Measurements from ENCODE around the gene BRAT1.
"Not testable (repeated sequence)": the region's sequence is repeated elsewhere in the genome, so short reads cannot be mapped to it uniquely, and the experiment has no call there.

Gene BRAT1

DNA sequence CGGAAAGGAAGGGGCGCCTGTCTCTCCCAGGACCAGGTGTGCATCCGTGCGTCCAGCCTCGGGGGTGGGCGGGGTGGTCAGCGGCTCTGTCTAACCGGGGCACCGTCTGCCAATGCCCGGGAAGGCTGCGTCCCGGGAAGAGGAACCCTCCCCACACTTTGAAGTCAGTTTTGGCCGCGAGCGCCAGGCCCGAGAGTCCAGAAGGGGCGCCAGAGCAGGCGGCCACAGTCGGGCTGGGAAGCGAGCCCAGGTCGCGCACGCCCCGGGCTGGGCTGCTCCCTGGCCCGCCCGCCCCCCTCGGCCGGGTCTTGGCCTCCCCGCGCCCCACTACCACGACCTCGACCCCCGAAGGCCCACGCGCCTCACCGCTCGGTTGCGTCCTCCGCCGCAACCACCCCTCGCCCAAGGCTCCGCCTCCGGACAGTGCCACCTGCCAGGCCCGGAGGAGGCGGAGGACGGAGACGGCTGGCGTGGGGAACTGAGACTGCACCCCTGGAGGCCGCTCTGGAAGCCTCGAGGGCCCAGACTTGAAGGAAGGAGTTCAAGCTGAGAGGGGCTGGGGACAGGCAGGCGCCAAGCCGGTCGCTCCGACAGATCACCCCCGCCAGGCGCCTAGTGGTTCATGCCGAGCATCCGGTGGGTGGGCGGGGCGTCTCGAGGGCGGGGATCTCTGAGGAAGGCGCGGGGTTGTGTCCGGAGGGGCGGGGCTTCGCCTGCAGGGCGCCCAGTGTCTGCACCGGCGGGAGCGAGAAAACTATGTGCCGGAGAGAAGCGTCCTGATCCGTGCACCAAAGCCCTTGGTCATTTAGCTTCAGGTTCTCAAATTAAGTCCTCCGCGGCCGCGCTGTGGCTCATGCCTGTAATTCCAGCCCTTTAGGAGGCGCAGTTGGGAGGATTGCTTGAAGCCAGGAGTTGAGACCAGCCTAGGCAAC, at the start of gene BRAT1:
BRAT1 (minus strand) TSS at position 404 of the 932 bp plus-strand sequence. CDS start 1,093 bp downstream, outside the sequence.
- peak; percentile 92 for DNase-seq

DNA sequence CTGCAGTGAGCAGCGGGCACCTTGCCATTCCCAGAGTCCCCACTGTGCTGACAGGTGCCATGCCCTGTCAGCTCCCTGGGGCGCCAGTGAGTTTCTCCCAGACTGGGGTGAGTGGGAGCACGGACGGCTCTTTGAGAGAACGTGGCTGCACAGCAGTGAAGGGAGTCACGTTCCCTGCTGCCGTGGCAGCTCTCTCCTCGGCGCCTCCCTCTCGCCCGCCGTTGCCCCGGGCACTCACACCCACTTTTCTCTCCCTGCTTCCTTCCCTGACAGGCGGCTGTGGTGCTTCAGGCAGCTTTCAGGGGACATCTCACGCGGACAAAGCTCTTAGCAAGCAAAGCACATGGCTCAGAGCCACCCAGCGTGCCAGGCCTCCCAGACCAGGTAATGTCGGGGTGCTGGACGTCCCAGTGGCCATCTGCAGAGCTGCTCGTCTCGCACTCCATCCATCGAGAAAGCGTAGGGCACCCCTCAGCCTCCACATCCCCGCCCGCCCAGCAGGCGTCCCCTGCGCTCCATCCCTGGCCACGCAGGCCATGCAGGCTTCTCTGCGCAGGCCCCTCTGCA, 49.4 kb upstream of the BRAT1 start:
- DNase-seq: no peak

DNA sequence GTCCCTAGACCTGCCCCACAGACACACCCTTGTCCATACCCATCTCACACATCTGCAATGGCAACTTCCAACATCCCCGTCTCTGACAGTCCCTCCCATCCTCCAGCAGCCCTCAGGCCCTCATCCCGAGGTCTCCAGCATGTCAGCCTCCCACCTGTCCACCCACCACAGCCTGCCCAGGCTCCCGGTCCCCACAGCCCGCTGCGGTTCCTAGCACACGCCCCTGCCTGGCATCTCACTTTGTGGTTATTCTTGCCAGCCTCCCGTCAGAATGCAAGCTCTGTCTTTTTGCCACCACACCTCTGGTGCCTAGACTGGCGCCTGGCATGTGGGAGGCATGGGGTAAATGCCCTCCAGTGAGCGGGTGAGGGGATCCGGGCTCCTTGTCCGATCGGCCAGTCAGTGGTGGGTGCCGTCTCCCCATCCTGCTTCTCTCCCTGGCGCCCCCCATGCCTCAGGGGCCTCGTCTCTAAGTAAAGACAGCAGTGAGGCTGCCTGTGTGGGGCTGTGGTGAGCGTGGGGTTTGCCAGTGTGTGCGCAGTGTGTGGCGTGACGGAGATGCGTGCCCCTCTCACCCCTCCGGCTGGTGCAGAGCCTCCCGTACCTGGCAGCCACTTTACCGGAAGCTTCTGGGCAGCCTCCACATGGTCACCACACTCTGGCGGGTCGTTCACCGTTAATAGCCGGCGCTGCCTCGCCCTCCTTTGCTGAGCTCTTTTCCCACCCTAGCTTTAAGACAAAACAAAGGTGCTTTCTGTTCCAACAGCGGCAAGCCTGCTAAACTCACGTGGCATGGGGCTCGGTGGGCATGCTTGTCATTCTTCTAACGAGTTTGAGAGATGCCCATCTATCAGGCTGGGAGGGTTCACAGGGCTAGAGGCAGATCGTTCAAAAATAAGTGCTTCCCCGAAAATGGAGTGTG, 48.0 kb upstream of the BRAT1 start:
- no peak for DNase-seq

DNA sequence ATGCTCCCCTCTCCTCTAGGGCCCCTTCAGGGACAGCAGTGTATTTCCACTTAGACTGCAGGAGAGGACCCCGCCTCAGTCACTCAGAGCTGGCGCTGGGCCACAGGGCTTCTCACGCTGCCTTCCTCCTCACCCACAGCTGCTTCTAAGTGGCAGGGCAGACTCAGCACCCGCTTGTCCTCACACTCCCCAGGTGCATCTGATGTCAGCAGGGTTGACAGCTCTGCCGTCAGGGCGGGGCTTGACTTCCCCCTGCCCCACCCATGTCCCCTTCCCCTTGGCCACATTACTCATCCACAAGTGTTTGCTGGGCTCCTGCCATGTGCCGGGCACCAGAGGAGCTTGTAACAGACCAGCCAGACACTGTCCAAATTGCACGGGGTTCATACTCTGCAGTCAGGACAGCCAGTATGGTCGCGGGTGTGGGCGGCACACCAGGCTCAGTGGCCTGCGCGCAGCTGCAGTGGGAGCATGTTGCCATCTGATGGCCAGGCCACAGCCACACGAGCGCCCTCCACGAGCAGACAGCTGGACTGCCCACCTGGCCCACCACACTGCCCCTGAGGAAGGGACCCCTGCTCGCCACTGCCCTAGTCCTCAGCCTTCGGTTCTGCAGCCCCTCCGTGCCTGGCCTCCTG, 47.2 kb upstream of the BRAT1 start:
- DNase-seq: no peak

DNA sequence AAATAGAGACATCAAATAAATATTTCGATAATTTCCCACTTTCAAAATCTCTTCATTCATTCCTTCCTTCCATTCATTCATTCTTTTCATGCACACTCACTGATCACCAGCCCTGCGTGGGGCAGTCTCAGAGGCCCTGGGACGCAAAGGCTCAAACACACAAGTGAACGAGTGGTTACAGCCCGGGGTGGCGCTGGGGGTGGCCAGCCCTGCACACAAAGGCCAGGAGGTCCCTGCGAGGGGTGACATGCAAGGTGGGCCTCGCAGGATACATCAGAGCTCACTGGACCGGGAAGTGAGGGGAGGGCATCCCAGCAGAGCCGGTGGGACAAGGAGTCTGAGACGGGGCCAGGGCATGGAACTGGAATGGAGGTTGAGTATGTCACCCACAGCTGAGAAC, 46.6 kb upstream of the BRAT1 start:
- no peak for DNase-seq

DNA sequence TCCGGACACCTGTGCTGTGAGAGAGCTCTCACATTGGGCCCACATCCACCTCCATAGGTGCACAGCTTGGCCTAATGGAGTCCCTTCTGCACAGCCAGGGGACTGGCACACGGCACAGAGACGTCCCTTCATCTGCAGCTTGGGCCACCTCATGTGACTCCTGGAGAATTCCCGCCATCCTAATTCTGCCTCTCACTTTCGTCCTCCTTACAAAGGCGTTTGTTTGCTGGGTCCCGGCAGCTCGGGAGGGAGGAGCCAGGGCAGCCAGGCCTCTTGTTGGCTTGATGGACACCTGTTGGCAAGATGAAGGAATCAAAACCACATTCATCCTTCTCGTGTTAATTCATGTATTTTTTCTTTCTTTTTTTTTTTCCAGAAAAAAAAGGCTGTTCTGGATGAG, 45.7 kb upstream of the BRAT1 start:
- no peak for DNase-seq

DNA sequence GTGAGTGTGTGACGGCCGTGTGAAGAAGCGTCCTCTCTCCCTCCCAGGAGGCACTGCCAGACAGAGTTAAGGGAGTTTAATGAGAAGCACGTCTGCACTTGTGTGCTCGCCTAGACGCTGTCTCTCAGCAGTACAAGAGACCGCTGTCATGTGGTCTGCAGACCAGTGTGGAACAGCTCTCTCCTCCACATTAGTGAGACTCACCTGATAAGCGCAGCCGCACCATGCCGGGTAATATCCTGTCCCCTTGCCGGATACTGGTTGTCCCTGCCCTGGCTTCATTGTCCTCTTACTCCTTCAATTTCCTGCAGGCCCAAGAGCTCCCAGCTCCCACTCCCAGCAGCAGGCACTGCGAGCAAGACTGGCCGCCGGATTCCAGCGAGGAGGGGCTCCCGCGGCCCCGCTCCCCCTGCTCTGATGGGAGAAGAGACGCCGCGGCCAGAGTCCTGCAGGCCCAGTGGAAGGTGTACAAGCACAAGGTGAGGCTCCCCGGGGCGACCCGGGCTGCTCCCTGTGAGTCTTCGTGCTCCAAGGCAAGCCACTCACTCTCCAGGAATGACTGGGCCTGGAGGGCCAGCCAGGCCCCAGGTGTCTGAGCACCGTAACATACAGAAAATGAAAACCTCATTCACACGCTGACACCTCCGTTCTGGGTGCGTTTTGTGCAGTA, 43.0 kb upstream of the BRAT1 start:
- DNase-seq: no peak

DNA sequence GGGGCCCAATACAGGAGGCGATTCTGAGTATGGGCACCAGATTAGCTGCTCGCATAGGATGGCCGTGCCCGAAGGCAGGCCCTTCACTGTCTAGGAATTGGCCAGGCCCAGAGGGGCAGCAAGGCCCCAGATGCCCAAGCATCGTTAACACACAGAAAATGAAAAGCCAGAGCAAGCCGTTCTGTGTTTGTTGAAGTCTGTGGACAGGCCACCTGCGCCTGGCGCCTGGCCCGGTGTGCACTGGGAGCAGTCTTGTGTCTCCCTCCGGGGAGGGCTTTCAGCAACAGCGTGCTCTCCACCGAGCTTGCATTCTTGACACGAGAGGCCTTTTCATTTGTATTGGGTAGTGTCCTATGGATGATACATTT, 41.9 kb upstream of the BRAT1 start:
- no peak for DNase-seq

DNA sequence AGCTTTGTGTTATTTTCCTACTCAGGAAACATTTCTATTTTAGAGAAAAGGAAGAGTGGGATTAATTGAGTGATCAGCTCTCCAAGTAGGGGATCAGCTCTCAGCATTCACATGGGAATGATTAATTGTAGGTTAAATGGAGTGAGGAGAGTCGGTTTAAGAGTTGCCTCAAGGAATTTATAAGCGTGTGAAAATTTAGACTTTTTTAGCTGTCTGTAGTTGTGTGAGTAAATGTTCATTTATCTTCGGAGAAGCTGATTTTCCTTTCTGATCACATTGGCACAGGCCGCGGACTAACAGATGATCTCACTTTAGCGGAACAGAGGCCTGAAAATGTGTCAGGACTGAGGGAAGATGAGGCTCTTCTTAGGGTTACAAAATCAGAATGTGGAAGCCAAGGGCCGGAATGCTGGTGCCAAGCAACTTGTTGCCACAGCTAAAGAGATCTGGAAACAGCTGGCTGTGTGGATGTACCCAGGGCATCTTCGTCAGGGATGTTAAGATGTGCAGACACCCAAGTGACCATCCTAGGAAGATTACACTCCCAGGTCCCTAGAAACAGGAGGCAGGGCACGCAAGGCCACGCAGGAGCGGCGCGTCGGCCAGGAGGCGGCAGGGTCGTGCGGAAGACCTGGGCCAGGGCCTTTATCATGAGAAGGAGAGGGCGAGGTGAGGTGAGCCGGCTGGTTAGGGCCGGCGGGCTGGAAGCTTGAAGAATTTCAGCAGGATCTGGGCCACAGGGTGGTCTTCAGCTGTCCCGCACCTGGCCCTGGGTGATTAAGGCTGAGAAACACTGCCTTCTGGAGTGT, 41.3 kb upstream of the BRAT1 start:
- no peak for DNase-seq

DNA sequence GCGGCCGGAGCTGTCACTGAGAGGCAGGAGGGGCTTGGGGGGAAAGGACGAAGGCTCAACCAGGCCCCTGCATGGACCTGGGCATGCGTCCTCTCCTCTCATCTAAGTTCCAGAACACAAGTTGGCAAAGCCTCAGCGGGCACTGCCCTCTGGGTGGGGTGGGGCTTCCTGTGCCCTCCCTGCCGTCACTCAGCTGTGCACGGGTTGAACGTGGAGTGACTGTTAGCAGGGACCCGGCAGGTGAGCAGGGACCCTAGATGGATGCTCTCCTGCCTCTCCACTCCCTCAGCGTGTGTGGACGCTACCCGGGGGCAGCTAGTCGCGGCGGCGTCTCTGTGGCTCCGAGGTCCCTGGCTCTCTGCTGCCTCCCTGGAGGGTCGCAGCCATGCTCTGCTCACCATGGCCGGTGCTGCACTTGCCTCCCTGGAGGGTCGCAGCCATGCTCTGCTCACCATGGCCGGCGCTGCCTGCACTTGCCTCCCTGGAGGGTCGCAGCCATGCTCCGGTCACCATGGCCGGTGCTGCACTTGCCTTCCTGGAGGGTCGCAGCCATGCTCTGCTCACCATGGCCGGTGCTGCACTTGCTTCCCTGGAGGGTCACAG, 40.0 kb upstream of the BRAT1 start:
- DNase-seq: no peak

DNA sequence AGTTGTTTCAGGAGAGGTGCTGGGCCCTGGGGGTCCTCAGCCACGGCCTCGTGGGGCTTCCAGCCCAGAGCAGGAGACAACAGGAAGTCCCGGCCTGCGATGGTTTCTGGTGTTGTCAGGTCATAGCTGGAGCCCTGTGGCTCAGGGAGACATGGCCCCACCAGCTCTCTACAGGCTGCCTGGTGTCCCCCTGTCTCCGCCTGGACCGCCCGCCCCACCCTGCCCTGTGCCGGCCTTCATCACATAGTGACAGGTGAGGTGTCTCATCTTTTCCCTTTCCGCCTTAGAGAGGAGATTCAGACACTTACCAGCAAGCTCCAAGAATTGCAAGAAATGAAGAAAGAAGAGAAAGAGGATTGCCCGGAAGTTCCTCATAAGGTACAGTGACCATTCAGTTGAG, 39.3 kb upstream of the BRAT1 start:
- no peak for DNase-seq

DNA sequence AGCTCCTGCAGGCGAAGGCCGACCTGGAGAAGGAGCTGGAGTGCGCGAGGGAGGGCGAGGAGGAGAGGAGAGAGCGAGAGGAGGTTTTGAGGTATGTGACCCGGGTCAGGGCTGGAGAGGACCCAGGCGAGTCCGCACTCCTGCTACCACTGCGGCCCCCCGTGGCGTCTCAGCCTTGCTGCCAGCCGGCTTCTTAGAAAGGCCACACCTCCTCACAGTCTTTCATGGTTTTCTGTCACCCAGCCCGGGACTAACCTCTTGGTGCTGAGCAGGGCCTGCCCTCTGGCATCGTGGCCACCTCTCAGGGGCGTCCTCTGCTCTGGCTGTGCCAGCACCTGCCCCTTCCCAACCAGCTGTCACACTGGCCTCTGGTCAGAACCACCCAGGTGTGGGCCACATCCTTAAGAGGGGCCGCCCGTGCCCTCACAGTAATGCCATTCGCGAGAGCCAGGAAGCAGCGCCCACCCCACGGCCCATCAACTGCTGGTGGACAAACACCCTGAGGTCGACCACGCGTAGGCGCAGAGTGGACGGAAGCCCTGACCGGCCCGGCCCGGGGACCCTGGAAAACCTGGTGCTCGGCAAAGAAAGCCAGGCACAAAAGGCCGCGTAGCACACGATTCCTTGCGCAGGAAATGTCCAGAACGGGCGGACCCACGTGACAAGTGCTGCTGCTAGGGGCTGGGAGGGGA, 37.9 kb upstream of the BRAT1 start:
- DNase-seq: no peak

DNA sequence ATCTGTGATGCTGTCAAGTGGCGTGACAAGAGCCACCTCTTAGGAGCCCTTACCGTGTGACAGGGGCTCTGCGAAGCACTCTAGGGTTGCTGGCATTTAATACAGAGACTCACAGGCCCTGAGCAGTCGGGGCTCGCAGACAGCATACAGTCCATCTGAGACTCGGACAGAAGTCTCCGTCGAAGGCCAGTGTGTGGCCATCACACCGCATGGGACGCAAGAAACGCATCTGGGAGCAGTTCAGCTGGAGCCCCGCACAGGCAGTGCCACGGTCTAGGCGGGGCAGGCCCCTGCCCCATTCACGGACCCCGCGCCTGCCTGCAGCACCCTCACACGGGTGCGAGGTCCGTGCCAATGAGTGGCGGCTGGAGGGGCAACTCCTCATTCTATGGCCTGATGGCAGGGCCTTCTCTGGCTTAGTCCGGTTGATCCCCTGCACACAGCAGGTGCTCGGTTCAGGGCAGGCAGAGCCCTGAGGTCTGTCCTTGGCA, 37.1 kb upstream of the BRAT1 start:
- no peak for DNase-seq

DNA sequence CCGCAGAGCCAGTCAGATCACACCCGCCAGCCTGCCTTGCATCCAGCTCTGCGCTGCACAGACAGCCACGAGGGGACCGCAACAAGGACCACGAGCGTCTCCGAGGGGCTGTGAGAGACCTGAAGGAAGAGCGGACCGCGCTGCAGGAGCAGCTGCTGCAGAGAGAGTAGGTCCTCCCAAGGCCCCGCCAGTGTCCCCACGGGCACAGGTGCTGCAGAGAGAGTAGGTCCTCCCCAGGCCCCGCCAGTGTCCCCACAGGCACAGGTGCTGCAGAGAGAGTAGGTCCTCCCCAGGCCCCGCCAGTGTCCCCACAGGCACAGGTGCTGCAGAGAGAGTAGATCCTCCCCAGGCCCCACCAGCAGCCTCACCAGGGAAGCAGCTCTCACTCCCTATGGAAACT, 34.6 kb upstream of the BRAT1 start:
- DNase-seq: not testable (repeated sequence)

DNA sequence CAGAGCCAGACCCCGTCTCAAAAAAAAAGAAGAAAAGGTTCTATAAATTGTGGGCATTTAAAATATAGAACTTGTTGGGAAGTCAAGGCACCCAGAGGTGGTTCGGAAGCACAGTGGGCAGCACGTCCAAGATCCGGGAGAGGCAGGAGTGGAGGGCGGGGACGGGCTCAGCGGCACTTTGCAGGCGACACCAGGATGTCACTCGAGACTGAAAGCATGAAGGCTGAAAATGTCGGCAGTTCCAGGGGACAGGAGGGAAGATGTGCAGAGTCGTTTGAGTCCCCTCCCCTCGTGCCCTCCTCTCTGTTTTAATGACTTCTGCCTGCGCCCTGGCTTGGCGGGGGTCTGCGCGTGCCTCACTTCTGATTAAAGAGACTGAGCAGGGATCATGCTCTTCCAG, 34.0 kb upstream of the BRAT1 start:
- DNase-seq: no peak

DNA sequence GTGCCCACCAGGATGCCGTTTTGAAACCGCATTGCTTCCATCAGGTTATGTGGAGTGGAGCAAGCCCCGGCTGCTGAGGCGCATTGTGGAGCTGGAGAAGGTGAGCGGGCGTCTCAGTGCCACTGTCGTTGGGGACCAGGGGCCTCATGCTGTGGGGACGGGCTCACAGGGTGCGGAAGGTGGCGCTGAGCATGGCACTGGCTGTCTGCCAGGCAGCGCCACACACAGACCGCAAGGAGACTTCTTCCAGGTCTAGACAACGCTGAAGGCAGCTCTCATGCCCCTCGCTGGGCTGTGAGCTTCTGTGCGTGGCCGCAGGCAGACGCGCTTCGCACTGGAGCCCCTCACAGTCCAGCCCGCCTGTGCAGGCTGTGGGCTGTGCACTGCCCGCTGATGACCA, 32.5 kb upstream of the BRAT1 start:
- no peak for DNase-seq

DNA sequence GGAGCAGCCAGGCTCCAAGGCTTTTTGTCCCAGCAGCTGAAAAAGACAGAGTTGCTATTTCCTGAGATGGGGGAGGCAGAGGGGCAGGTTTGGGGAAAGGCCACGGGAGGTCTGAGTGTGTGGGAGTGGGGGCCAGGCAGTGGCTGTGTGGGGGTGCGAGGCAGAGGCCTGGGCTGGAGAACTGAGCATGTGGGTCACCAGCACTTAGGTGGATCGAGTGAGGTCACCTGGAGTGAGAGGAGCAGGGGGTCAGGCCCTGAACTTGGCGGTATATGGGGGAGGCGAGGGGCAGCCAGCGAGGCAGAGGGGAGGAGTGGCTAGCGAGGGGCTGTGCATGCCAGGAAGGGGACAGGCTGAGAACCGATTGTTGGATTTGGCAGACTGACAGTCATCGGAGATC, 31.8 kb upstream of the BRAT1 start:
- DNase-seq: no peak

DNA sequence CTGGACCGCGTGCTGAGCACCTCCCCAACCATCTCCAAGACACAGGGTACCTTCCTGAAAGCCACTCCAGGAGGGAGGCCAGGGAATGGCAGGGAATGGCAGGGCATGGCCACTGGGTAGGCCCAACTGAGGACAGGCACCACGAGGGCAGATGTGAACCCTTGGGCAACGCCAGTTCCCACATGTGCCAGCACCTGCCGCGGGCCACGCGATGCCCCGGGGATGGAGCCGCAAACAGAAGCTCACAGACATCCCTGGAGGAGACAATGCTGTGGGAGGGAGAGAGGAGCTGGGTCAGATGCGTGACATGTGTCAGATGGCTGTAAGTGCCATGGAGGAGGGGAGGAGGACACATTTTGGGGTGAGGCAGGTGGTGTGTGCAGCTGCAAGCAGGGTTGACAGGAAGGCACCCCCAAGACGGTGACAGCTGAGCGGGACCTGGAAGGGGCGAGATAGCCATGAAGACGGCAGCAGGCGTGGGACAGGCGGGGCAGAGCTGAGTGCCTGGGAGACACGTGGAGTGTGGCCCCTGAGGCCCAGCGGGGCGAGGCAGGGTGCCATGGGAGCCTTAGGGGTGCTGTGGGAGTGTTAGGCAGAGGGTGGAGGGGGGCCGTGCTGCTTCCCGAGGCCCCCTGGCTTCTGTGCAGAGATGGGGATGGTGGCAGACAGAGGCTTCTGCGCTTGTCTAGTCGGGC, 31.1 kb upstream of the BRAT1 start:
- DNase-seq: no peak

DNA sequence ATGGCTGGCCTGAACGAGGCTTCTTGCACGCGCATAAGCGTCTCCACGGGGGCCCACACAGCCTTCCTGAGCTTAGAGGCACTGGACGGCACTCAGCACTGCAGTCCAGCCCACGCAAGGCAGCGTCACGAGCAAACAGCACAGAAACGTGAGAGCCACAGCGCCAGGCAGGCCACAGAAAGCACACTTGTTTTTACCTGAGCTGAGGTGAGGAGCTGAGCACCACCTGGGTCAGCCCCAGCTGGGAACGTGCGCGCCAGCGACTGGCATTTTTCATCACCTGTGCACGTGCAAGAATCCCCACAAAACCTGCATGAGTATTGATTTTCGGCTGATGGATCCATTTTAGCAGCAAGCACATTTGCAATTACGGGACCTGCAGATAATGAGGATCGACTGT, 30.1 kb upstream of the BRAT1 start:
- DNase-seq: peak; percentile 32
